GM13976 (cell line): ENCODE data around the gene HPD.
A peak's percentile ranks its signal among the peaks of the same experiment; 100 is the strongest.

ENCODE experiments used
- DNase-seq: peaks from one replicate; pipeline ENCODE4 v3.0.0; 2012; ENCODE audit warnings: low spot score
- in situ Hi-C: fragments of 300-500 bp; cut with MboI; formaldehyde crosslinking; loops from one replicate; pipeline ENCODE4 v1.12.0; 2022; ENCODE audit warnings: low sequenced_read_pairs, mixed read lengths, inconsistent platforms; ENCODE audit not compliant: unreplicated experiment
- TF ChIP-seq, protein P1 (sequence below): IDR thresholded peaks from 2 replicates; pipeline ENCODE4 v1.5.1; 2012; ENCODE audit warnings: borderline replicate concordance, mild to moderate bottlenecking; ENCODE audit not compliant: insufficient read depth; ENCODE audit errors: extremely low read depth, missing control alignments, control extremely low read depth

The HPD gene

DNA sequence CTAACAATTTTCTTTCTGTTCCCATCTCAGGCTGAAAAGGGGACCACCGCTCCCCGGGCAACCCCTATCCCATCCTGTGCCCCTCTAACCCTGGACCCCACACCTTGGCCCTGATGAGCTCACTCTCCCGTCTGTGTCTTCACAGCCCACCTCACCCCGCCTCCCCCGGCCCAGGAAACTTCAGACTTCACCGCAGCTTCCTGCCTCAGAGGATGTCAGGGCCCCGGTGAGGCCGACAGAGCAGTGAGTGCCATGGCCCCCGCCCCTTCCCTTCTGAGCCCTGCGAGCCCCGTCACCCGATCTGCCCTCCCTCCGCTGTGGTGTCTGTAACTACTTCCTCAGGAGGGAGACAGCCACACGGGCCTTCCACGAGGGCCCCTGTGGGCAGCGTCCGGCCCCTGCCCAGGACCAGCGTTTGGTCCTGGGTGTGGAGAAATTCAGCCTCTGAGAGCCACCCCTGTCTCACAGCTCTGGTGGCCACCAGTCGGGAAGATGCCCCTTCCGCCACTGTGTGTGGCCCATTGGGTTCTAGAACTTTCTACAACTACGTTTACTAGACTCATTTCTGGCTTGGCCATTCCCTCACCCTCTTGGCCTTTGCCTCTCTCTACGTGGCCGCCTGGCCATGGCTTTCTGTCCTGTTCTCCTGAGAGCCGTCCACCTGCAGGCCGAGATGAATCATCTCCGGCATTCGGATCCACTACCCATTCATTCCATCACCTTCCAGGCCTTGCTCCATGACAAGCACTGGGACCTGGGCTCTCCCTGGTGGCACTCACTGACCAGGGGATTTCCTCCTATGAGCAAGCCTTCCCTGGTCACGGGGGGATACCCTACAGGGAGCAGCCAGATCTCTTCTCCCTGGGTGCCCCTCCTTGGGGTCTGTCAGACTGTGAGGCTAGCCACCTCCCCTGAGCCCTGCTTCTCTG lies 68.6 kb downstream of the HPD start:
- peak; percentile 87 for DNase-seq
- in situ Hi-C loops = no loop called here
- TF ChIP-seq, protein P1, sequence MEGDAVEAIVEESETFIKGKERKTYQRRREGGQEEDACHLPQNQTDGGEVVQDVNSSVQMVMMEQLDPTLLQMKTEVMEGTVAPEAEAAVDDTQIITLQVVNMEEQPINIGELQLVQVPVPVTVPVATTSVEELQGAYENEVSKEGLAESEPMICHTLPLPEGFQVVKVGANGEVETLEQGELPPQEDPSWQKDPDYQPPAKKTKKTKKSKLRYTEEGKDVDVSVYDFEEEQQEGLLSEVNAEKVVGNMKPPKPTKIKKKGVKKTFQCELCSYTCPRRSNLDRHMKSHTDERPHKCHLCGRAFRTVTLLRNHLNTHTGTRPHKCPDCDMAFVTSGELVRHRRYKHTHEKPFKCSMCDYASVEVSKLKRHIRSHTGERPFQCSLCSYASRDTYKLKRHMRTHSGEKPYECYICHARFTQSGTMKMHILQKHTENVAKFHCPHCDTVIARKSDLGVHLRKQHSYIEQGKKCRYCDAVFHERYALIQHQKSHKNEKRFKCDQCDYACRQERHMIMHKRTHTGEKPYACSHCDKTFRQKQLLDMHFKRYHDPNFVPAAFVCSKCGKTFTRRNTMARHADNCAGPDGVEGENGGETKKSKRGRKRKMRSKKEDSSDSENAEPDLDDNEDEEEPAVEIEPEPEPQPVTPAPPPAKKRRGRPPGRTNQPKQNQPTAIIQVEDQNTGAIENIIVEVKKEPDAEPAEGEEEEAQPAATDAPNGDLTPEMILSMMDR = no peak
